ENCODE measurements around the gene DCST2. TPM values are rescaled to one million over a fixed set of nuclear protein-coding genes. Genes with fewer than 3 reads are reported as not detected.

The DCST2 gene
- total RNA-seq, 1 donor from 2014 or later = 2.2 TPM

DNA sequence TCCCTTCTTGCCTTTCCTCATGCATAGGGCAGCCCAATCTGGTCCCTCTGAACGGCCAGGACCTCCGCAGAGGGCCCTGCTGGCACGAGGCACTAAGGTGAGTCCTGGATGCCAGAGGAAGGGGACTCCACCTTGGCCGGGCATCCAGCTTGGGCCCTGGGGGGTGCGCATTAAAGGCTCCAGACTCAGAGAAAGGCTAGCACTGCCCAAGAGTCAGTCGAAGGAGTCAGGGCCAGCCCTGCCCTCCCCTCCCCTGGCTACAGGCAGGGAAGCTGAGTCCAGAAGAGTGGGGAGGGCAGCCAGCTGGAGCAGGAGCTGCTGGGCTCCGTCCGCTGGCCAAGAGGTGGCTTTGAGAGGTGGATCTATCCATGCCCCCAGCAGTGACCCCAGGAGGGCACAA, 27.2 kb upstream of the DCST2 start:
- Mint-ChIP-seq H3K27me3 (peaks cover 3% of the 10 kb centered on the region), H3K4me1 (ENCODE audit: low read depth) (peaks cover 21% of the 10 kb centered on the region), H3K36me3 (ENCODE audit: insufficient read depth) (peaks cover 1% of the 10 kb centered on the region), H3K27ac (no peak overlapping the region), H3K4me3 (ENCODE audit: low read depth) (no peak overlapping the region), H3K9me3 (ENCODE audit: low read depth) (no peaks in the 10 kb centered on the region)
- DNase-seq (ENCODE audit: low spot score, unreplicated experiment) = no peak
- TF ChIP-seq, protein P1, sequence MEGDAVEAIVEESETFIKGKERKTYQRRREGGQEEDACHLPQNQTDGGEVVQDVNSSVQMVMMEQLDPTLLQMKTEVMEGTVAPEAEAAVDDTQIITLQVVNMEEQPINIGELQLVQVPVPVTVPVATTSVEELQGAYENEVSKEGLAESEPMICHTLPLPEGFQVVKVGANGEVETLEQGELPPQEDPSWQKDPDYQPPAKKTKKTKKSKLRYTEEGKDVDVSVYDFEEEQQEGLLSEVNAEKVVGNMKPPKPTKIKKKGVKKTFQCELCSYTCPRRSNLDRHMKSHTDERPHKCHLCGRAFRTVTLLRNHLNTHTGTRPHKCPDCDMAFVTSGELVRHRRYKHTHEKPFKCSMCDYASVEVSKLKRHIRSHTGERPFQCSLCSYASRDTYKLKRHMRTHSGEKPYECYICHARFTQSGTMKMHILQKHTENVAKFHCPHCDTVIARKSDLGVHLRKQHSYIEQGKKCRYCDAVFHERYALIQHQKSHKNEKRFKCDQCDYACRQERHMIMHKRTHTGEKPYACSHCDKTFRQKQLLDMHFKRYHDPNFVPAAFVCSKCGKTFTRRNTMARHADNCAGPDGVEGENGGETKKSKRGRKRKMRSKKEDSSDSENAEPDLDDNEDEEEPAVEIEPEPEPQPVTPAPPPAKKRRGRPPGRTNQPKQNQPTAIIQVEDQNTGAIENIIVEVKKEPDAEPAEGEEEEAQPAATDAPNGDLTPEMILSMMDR (IDR thresholded peaks at IDR 0.05; ENCODE audit: unreplicated experiment) = no peak

GRCh38 chr1:155057788-155058211, 24.2 kb upstream of the DCST2 start:
- no peak overlapping the region for H3K4me3 Mint-ChIP-seq (ENCODE audit: low read depth)
- H3K36me3 Mint-ChIP-seq (ENCODE audit: insufficient read depth) = no peaks in the 10 kb centered on the region
- H3K9me3 Mint-ChIP-seq (ENCODE audit: low read depth) = no peaks in the 10 kb centered on the region
- peaks cover 7% of the 10 kb centered on the region for H3K27me3 Mint-ChIP-seq
- H3K4me1 Mint-ChIP-seq (ENCODE audit: low read depth) = peaks cover 8% of the 10 kb centered on the region
- TF ChIP-seq, protein P1 (IDR thresholded peaks at IDR 0.05; ENCODE audit: unreplicated experiment) = peak; percentile 25
- DNase-seq (ENCODE audit: low spot score, unreplicated experiment) = no peak
- no peak overlapping the region for H3K27ac Mint-ChIP-seq

DNA sequence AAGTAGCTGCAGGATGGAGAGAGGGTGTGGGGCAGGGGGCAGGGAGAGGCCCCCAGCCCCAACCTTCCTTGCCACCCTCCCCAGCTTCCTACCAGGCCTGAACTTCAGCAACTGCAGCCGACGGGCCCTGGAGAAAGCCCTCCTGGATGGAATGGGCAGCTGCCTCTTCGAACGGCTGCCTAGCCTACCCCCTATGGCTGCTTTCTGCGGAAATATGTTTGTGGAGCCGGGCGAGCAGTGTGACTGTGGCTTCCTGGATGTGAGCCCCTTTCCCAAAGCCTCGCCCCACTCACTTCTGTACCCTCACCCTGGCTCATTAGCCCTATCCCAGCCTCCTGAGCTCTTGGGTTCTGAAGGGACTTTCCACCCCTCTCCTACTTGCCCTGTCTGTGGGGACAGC, 23.5 kb upstream of the DCST2 start:
- Mint-ChIP-seq H3K27ac (no peak overlapping the region), H3K4me1 (ENCODE audit: low read depth) (peaks cover 6% of the 10 kb centered on the region), H3K9me3 (ENCODE audit: low read depth) (no peaks in the 10 kb centered on the region), H3K36me3 (ENCODE audit: insufficient read depth) (no peaks in the 10 kb centered on the region), H3K4me3 (ENCODE audit: low read depth) (no peak overlapping the region), H3K27me3 (peaks cover 11% of the 10 kb centered on the region)
- DNase-seq (ENCODE audit: low spot score, unreplicated experiment) = no peak
- TF ChIP-seq, protein P1 (IDR thresholded peaks at IDR 0.05; ENCODE audit: unreplicated experiment) = no peak

DNA sequence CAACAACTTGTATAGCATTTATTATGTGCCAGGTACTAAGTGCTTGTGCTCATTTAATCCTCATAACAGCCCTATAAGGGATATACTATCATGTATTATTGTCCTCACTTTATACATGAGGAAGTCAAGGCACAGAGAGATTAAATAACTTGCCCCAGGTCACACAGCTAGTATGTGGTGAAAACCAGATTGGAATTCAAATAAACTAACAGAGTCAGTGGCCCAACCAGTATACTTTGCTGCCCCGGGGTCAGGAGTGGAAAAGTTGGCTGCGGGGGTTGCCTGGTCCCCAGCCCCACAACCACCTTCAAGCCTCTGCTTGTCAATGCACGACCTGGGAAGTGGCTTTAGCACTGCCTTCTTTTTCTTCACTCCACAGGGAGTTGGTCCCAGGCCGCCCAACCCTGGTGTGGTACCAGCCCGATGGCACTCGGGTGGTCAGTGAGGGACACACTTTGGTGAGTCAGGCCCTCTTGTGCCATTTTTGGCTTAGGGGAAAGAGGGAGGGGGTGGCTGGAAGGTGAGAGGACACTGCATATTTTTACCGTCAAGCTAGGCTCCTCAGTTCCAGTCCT, 20.0 kb upstream of the DCST2 start:
- H3K4me3 Mint-ChIP-seq (ENCODE audit: low read depth) = no peak overlapping the region
- no peak for DNase-seq (ENCODE audit: low spot score, unreplicated experiment)
- H3K9me3 Mint-ChIP-seq (ENCODE audit: low read depth) = no peaks in the 10 kb centered on the region
- H3K27ac Mint-ChIP-seq = no peak overlapping the region
- H3K4me1 Mint-ChIP-seq (ENCODE audit: low read depth) = peaks cover 12% of the 10 kb centered on the region
- peaks cover 18% of the 10 kb centered on the region for H3K27me3 Mint-ChIP-seq
- TF ChIP-seq, protein P1 (IDR thresholded peaks at IDR 0.05; ENCODE audit: unreplicated experiment) = no peak
- no peaks in the 10 kb centered on the region for H3K36me3 Mint-ChIP-seq (ENCODE audit: insufficient read depth)

- TF ChIP-seq, protein P1 (IDR thresholded peaks at IDR 0.05; ENCODE audit: unreplicated experiment) = no peak
- DNase-seq (ENCODE audit: low spot score, unreplicated experiment) = no peak
- Mint-ChIP-seq H3K9me3 (ENCODE audit: low read depth) (no peaks in the 10 kb centered on the region), H3K27ac (no peak overlapping the region), H3K4me1 (ENCODE audit: low read depth) (peaks cover 12% of the 10 kb centered on the region), H3K36me3 (ENCODE audit: insufficient read depth) (no peaks in the 10 kb centered on the region), H3K4me3 (ENCODE audit: low read depth) (peak overlapping the region; percentile 59), H3K27me3 (peaks cover 18% of the 10 kb centered on the region)
These were observed 19.1 kb upstream of the DCST2 start for GRCh38 chr1:155052439-155053395.
